Ovary (tissue), 10 donors: ENCODE data around the gene GABRB1. TPM values are rescaled to one million over a fixed set of nuclear protein-coding genes. Genes with fewer than 3 reads are reported as not detected.
A peak's percentile ranks its signal among the peaks of the same experiment; 100 is the strongest.

ENCODE experiments used
- DNase-seq, 5 donors: peaks; one replicate each; pipeline ENCODE4 v3.0.0-alpha.2; 2019 to 2020
- H3K27ac ChIP-seq, 2 donors: fragments of 200-600 bp; one replicate each; pipeline versions ENCODE4 v1.5.1 to v1.8.0; 2019 to 2022
- H3K27me3 ChIP-seq: fragments of 200-600 bp; one replicate; pipeline ENCODE4 v1.8.0; 2022
- H3K36me3 ChIP-seq: fragments of 200-600 bp; sonication (generic); one replicate; pipeline ENCODE4 v1.5.1; 2019
- H3K4me1 ChIP-seq: one replicate; pipeline ENCODE4 v1.8.1; 2013; ENCODE audit warnings: mild to moderate bottlenecking, moderate library complexity; ENCODE audit not compliant: insufficient read depth
- H3K4me3 ChIP-seq: fragments of 200-600 bp; sonication (generic); one replicate; pipeline ENCODE4 v1.5.1; 2017
- H3K9me3 ChIP-seq, 2 donors: fragments of 200-600 bp in 1 of 2; sonication (generic) in 1 of 2; one replicate each; pipeline versions ENCODE4 v1.5.1 to v1.8.1; 2013 to 2019; ENCODE audit warnings: mild to moderate bottlenecking in 1 of 2, moderate library complexity in 1 of 2
- CTCF ChIP-seq, 3 donors: fragments of 450-650 bp in 2 of 3; fragments of 200-600 bp in 1 of 3; IDR thresholded peaks; one replicate each; pipeline versions ENCODE4 v1.5.1 to v1.8.0; 2016 to 2022; ENCODE audit warnings: antibody characterized with exemption in 3 of 3, mild to moderate bottlenecking in 1 of 3
- EP300 ChIP-seq: sonication (generic); formaldehyde crosslinking; IDR thresholded peaks from one replicate; pipeline ENCODE4 v1.6.1; 2017; ENCODE audit warnings: antibody characterized with exemption
- POLR2A ChIP-seq: fragments of 450-650 bp; IDR thresholded peaks from one replicate; pipeline ENCODE4 v1.6.1; 2017; ENCODE audit warnings: antibody characterized with exemption, mild to moderate bottlenecking, moderate library complexity
- whole genome bisulfite sequencing, 3 donors: extraction: QIAGEN DNeasy Blood & Tissue Kit in 1 of 3; methylation state at CpG; one replicate each; pipeline versions ENCODE4 v1.1.5 to v1.1.7; 2013 to 2017; 5-methylcytosine and 5-hydroxymethylcytosine counted together
- intact Hi-C, 4 donors: fragments of 100-400 bp; cut with DNase I; formaldehyde crosslinking; loops; one replicate each; pipeline versions ENCODE4 v1.11.0 to v1.15.1; 2022 to 2023
- long read RNA-seq, 3 donors: library from polyadenylated mRNA in 2 of 3; unstranded in 2 of 3; transcript quantifications; one replicate each; pipeline ENCODE4 v2.0.0 and lab custom pipeline, GENCODE V29; 2021 to 2026
- polyA plus RNA-seq, 2 donors: library from polyadenylated mRNA; stranded (reverse); fragments of 200-250 nt in 1 of 2; fragments of 350-450 nt in 1 of 2; fragmentation: Illumina TruSeq in 1 of 2; extraction: RNeasy Lipid Tissue Mini Kit (QIAGEN cat#74804) in 1 of 2; gene quantifications; one replicate each; pipeline ENCODE4 v1.2.3, GENCODE V29; 2013 to 2014
- total RNA-seq, 7 donors: library from RNA; depleted of rRNA in 2 of 7; stranded (reverse); fragments of >200 nt in 2 of 7; fragmentation: NEBNext Ultra II Directional in 3 of 7; extraction: Animal tissue kit (Norgen Biotek cat#: 25700) in 3 of 7; gene quantifications; one replicate each; pipeline versions ENCODE4 v1.1.0 to v1.2.4, GENCODE V29; 2016 to 2023
- donor health status: DM: no; HTN: no; CAD: no; lungs with moderate emphysema.
- donor health status: DM: no; HTN: no; CAD: no.
- donor health status: Bipolar disorder and iron deficiency.
- donor health status: DM: yes; HTN: yes; CAD: no.
- donor health status: DM: no; HTN: no; CAD: no.
- donor health status: DM: yes; HTN: yes; CAD: no.

GABRB1 gene
- total RNA-seq (under 1 TPM in 2 of 7 donors, not detected in 5; 0.23 to 0.43 TPM), polyA plus RNA-seq (not detected)
- long read RNA-seq, donor 1 = 0 reads
- long read RNA-seq, donor 2 = 0 reads
- long read RNA-seq, donor 3 = 0 reads

- peak; percentile 12 to 57 (median 26) for DNase-seq
- WGBS, 3 donors = 3 to 7% (median 4%) methylated on average over 20 of the region's 20 CpGs
These were observed at the start of gene GABRB1 for GRCh38 chr4:47031011-47031678. GABRB1 (plus strand) TSS chr4:47031567.

GRCh38 chr4:46984781-46985180, 46.6 kb upstream of the GABRB1 start:
- Histone ChIP-seq H3K4me3 (no peak overlapping the region), H3K9me3 (no peaks in the 10 kb centered on the region), H3K27me3 (no peaks in the 10 kb centered on the region), H3K27ac (no peak overlapping the region), H3K4me1 (no peaks in the 10 kb centered on the region), H3K36me3 (no peaks in the 10 kb centered on the region)
- TF ChIP-seq POLR2A (no peak), EP300 (no peak), CTCF (IDR thresholded peaks at IDR 0.05) (no peak)
- 80 to 89% (median 84%) methylated on average over 1 of the region's 1 CpG for WGBS, 3 donors
- intact Hi-C loops = no loop called here
- DNase-seq = no peak

More at GRCh38 chr4:47031011-47031678, at the start of gene GABRB1:
- Histone ChIP-seq H3K4me1 (peaks cover 4% of the 10 kb centered on the region), H3K27ac (no peak within 1 kb of the TSS), H3K27me3 (no peaks in the 10 kb centered on the region), H3K4me3 (peak within 1 kb of the TSS; percentile 40), H3K9me3 (no peaks in the 10 kb centered on the region), H3K36me3 (no peaks in the 10 kb centered on the region)
- TF ChIP-seq EP300 (no peak), CTCF (IDR thresholded peaks at IDR 0.05) (no peak), POLR2A (no peak)
- intact Hi-C loops = no loop called here

GRCh38 chr4:46986922-46987638, 44.3 kb upstream of the GABRB1 start:
- DNase-seq = no peak
- WGBS, 3 donors = 45 to 56% (median 52%) methylated on average over 3 of the region's 3 CpGs
- intact Hi-C loops = no loop called here
- H3K27ac ChIP-seq = no peak overlapping the region
- no peak for TF ChIP-seq CTCF (IDR thresholded peaks at IDR 0.05)
- no peak for TF ChIP-seq POLR2A
- no peak for TF ChIP-seq EP300
- no peaks in the 10 kb centered on the region for H3K27me3 ChIP-seq
- no peak overlapping the region for H3K4me3 ChIP-seq
- no peaks in the 10 kb centered on the region for H3K4me1 ChIP-seq
- H3K9me3 ChIP-seq = no peaks in the 10 kb centered on the region
- H3K36me3 ChIP-seq = no peaks in the 10 kb centered on the region

GRCh38 chr4:46992338-46992737, 39.0 kb upstream of the GABRB1 start:
- no peak overlapping the region for H3K27ac ChIP-seq
- H3K9me3 ChIP-seq = no peaks in the 10 kb centered on the region
- no peak for TF ChIP-seq POLR2A
- no peak for TF ChIP-seq CTCF (IDR thresholded peaks at IDR 0.05)
- TF ChIP-seq EP300 = no peak
- 5 to 10% (median 8%) methylated on average over 9 of the region's 9 CpGs for WGBS, 3 donors
- no peaks in the 10 kb centered on the region for H3K27me3 ChIP-seq
- H3K36me3 ChIP-seq = no peaks in the 10 kb centered on the region
- DNase-seq = no peak
- H3K4me1 ChIP-seq = no peaks in the 10 kb centered on the region
- no peak overlapping the region for H3K4me3 ChIP-seq
- intact Hi-C loops = no loop called here
